K562 (cell line): ENCODE measurements around the gene SORCS1.

Experiments used
- EP300 ChIP-seq: IDR thresholded peaks from 2 replicates; pipeline ENCODE4 v1.6.1; 2012; ENCODE audit warnings: low read length, improper control_type of control experiment
- EZH2 ChIP-seq: IDR thresholded peaks from 2 replicates; pipeline ENCODE4 v1.6.1; 2012; ENCODE audit warnings: low read depth, mild to moderate bottlenecking, inconsistent platforms, low read length, borderline replicate concordance
- POLR3A ChIP-seq: IDR thresholded peaks from 2 replicates; pipeline ENCODE4 v1.6.1; 2011; ENCODE audit warnings: borderline replicate concordance, mild to moderate bottlenecking, moderate library complexity; ENCODE audit not compliant: insufficient read length, insufficient read depth; ENCODE audit errors: extremely low read depth
- PRMT5 ChIP-seq: sonication (generic); formaldehyde crosslinking; IDR thresholded peaks from 2 replicates; pipeline ENCODE4 v1.5.0; 2020; ENCODE audit warnings: missing genetic modification reagents
- RERE ChIP-seq: sonication (generic); formaldehyde crosslinking; IDR thresholded peaks from 2 replicates; pipeline ENCODE4 v1.8.0; 2023; ENCODE audit warnings: missing genetic modification reagents, mild to moderate bottlenecking, borderline replicate concordance
- SMARCA5 ChIP-seq: fragments of 450-650 bp; IDR thresholded peaks from 2 replicates; pipeline ENCODE4 v1.6.1; 2016
- TAL1 ChIP-seq: fragments of 450-650 bp; IDR thresholded peaks from 2 replicates; pipeline ENCODE4 v1.6.1; 2016; ENCODE audit warnings: mild to moderate bottlenecking

GRCh38 chr10:106904209-106904608 is 260.3 kb downstream of the SORCS1 start:
- TF ChIP-seq RERE (CRISPR knock-in tag), result no peak
- no peak for TF ChIP-seq EZH2
- TF ChIP-seq POLR3A, result no peak
- TF ChIP-seq PRMT5 (CRISPR knock-in tag), result no peak
- no peak for TF ChIP-seq TAL1
- no peak for TF ChIP-seq SMARCA5
- no peak for TF ChIP-seq EP300
